CD4-positive, alpha-beta T cell treated with Interferon gamma for 1 hour (primary cell): ENCODE data around the gene PKDCC.

Source experiments
- DNase-seq: peaks from one replicate; pipeline ENCODE4 v3.0.0-alpha.2; 2020

PKDCC gene

GRCh38 chr2:42047488-42048298, at the start of gene PKDCC:
Gene PKDCC (plus strand): TSS chr2:42048021. CDS start chr2:42048200, 179 bp downstream.
- peak; percentile 22 for DNase-seq

- DNase-seq, result no peak
These were observed 49.4 kb upstream of the PKDCC start for GRCh38 chr2:41998186-41999127.

- no peak for DNase-seq
These were observed 48.7 kb upstream of the PKDCC start for GRCh38 chr2:41999128-41999480.

GRCh38 chr2:41999592-42000281, 48.1 kb upstream of the PKDCC start:
- no peak for DNase-seq

GRCh38 chr2:42001711-42002201, 46.1 kb upstream of the PKDCC start:
- DNase-seq, result no peak

- DNase-seq, result no peak
These were observed 40.3 kb upstream of the PKDCC start for GRCh38 chr2:42007551-42007950.

- no peak for DNase-seq
These were observed 39.4 kb upstream of the PKDCC start for GRCh38 chr2:42008241-42008921.

GRCh38 chr2:42009657-42010580, 37.9 kb upstream of the PKDCC start:
- DNase-seq, result no peak

GRCh38 chr2:42010743-42011298, 37.0 kb upstream of the PKDCC start:
- DNase-seq, result no peak

- DNase-seq, result no peak
These were observed 35.7 kb upstream of the PKDCC start for GRCh38 chr2:42012137-42012536.

- no peak for DNase-seq
These were observed 35.2 kb upstream of the PKDCC start for GRCh38 chr2:42012651-42013050.

- no peak for DNase-seq
These were observed 34.4 kb upstream of the PKDCC start for GRCh38 chr2:42013409-42013808.

GRCh38 chr2:42021464-42021863, 26.4 kb upstream of the PKDCC start:
- no peak for DNase-seq

- DNase-seq, result no peak
These were observed 22.7 kb upstream of the PKDCC start for GRCh38 chr2:42025151-42025582.

GRCh38 chr2:42026272-42026671, 21.5 kb upstream of the PKDCC start:
- DNase-seq, result no peak

- no peak for DNase-seq
These were observed 19.2 kb upstream of the PKDCC start for GRCh38 chr2:42028571-42029148.

- DNase-seq, result no peak
These were observed 18.6 kb upstream of the PKDCC start for GRCh38 chr2:42029171-42029570.

GRCh38 chr2:42029639-42030199, 18.1 kb upstream of the PKDCC start:
- no peak for DNase-seq

GRCh38 chr2:42030200-42030759, 17.5 kb upstream of the PKDCC start:
- no peak for DNase-seq

GRCh38 chr2:42030829-42031228, 17.0 kb upstream of the PKDCC start:
- no peak for DNase-seq
